Activated T-cell treated with anti-CD3 and anti-CD28 coated beads, Interleukin-2, amount 50 U/mL, for 48 hours (primary cell): ENCODE data around the gene EP300.

Source experiments
- DNase-seq, 2 experiments: peaks; one replicate each; pipeline ENCODE4 v3.0.0-alpha.2; 2020

EP300 gene

DNA sequence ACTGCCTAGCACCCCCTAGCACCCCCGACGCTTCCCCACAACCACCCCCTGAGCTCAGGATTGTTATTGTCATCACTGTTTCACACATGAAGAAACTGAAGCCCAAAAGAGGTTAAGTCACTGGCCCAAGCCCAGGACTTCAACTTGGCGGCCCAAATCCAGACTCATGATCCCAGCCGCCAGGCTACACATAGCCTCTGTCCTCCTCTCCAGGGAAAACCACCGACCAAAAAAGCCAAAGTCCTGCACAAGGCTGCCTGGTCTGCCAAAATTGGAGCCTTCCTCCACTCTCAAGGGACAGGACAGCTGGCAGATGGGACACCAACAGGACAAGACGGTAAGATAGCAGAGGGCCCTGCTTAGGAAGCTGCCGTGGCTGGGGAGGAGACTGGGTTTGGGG lies 123.5 kb downstream of the EP300 start:
- DNase-seq: no peak

DNA sequence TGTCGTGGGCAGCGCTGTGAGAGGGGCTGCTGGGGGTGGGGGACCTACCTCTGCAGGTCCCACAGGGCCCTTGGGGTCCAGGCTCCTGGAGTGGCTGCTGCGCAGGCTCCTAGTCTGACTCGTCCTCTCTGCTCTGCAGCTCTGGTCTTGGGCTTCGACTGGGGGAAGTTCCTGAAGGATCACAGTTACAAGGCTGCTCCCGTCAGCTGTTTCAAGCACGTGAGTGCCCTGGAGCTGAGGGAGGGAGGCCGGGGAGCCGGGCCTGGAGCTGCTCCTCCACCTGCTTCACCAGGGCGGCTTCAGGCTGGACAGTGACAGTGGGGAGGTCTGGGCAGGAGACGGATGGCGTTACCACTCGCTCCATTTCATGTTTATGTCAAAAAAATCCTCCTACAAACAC lies 124.6 kb downstream of the EP300 start:
- no peak for DNase-seq

DNA sequence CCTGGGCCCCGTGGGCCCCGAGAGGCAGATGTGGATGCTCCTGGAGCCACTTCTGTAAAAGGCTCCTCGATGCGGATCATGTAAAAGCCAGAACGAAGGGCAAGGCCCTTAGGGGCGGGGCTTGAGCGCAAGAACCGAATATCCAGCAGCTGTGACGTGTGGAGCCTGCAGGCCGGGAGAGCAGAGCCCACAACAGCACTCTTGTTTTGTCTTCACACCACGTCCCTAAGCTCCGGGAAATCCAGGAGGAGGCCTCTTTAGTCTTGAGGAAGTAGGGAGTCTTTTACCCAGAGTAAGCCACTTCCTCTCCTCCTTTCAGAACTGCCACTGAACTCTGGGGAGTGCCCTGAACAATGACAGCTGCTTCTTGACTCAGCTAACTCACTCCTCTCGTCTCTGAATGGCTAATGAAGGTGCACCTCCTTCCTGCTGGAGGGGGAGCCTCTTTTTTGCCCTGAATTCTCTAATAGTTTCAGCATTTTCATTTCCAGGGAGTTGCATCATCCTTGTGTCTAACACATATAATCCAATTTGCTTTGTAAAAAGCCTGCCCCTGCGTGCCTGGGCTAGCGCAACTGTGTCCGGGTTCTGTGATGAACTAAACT lies 125.3 kb downstream of the EP300 start:
- peak; percentile 40 to 54 for DNase-seq

DNA sequence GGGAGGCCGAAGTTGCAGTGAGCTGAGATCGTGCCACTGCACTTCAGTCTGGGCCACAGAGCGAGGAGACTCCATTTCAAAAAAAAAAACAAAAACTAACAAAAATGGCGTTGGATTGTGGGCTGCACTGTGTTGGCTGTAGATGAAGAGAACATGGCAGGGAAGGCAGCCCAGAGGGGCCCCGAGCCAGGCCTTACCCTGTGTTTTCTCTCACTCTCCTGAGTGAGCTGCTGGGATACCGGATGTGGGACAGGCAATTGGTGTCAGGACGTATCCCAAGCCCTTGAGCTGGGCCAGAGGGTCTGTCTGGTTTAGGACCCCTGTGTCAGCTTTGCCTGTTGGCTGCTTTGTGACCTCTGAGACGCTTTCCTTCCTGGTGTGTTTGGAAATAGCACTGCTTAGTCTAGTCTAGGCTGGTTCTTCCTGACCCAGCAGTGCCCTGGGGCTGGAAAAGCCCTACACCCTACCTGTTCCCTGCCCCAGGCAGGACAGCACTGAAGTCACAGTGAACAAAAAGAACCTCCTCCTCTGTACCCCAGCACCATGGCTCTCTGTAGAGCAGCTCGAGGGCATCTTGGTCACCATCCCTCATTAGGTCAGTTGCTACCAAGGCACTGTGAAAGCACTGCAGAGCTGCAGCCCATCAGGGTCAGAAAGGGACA lies 130.6 kb downstream of the EP300 start:
- DNase-seq: no peak

DNA sequence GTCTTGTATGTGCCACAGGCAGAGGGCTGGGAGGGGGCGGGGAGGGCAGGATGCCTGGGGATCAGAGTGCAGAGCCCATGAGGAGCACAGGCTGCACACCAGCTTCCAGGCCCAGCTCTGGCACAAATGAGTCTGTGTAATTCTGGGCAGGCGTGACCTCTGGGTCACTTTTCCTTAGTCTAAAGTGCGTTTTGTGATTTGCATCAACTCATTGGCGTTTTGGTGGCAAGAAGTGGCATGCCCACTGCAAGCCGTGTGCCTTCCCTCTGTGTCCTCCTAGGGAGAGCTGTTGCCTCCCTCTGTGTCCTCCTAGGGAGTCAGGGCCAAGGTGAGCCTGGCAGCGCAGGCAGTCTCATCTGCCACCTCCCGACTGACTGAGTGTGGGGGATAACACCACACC lies 131.1 kb downstream of the EP300 start:
- no peak for DNase-seq

DNA sequence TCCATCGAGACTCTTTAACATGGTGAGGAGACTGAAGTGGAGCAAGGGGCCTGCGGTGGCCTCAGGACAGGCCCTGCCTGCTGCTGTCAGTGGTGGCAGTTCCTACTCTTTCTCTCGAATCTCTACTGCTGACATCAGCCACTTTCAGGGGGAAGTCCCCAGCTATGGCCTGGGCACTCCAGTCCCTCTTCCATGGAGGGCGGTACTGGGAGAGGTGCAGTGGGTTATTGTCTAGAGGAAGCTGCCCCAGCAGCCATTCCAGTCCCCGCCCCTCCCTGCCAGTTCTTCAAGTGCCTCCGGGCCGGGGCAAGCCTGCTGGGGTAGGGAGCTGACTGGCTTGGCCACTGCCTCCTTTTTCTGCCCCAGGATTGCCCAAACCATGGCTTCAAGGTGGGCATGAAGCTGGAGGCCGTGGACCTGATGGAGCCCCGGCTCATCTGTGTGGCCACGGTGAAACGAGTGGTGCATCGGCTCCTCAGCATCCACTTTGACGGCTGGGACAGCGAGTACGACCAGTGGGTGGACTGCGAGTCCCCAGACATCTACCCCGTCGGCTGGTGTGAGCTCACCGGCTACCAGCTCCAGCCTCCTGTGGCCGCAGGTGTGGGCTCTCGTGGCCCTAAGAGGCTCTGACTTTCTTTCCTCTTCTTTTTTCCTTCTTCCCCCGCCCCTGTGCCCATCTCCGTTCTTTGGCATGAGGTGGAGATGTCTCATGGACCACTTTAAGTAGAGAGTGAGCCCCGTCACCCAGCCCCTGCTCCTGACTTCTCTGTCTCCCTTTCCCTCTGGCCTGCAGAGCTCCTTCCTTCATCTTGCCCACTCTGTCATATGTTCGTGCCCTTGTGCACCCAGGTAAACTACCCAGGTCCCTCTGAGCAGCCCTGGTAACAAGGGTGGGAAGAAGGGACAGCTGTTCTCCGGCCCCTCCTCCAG lies 134.6 kb downstream of the EP300 start:
- DNase-seq: no peak

DNA sequence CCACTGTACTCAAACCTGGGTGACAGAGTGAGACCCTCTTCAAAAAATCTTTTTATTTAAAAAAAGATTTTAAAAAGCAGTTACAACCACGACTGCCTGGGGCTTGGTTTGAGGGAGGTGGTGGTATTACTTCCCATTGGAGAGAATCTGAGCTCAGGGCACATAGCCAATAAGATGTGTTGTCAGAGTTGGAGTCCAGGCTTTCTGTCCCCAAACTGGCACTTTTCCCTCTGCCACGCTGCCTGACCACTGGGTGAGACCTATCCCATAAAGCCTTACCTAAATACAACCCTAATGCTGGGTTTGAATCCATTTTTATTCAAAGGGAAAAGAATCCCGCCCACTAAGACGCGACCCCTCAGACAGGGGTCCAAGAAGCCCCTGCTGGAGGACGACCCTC lies 136.8 kb downstream of the EP300 start:
- no peak for DNase-seq
